ENCODE data around the gene CDH6.

DNA sequence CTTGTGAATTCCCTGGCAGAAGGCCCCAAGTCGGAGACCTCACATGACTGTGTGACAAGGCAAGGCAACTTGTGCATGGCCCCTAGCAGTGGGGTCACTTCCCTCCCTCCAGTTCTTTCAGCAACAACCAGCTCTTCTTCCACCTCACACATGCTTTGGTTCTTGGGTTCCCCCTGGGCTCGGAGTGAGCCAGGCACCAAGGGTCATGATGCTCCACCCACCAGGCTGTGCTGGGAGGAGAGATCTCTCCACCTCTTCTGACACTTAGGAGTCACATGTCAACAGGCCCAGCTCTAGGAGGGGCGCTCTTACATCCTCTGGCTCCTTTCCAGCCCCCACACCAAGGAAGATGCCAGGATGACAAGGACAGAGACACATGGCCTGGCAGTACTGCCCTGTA lies 56.7 kb downstream of the CDH6 start:
- TF ChIP-seq, protein P1, sequence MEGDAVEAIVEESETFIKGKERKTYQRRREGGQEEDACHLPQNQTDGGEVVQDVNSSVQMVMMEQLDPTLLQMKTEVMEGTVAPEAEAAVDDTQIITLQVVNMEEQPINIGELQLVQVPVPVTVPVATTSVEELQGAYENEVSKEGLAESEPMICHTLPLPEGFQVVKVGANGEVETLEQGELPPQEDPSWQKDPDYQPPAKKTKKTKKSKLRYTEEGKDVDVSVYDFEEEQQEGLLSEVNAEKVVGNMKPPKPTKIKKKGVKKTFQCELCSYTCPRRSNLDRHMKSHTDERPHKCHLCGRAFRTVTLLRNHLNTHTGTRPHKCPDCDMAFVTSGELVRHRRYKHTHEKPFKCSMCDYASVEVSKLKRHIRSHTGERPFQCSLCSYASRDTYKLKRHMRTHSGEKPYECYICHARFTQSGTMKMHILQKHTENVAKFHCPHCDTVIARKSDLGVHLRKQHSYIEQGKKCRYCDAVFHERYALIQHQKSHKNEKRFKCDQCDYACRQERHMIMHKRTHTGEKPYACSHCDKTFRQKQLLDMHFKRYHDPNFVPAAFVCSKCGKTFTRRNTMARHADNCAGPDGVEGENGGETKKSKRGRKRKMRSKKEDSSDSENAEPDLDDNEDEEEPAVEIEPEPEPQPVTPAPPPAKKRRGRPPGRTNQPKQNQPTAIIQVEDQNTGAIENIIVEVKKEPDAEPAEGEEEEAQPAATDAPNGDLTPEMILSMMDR (IDR thresholded peaks at IDR 0.05; ENCODE audit: extremely low read depth in 1 of 2, insufficient read depth in 1 of 2, low read depth in 1 of 2, low read length in 2 of 2) = no peak
- TF ChIP-seq POLR2AphosphoS5 (IDR thresholded peaks at IDR 0.05; ENCODE audit: insufficient read depth, low read depth, low read length) (no peak), EZH2 (IDR thresholded peaks at IDR 0.05; ENCODE audit: borderline replicate concordance, low read depth, low read length, severe bottlenecking) (no peak), POLR2A (IDR thresholded peaks at IDR 0.05; ENCODE audit: low read depth, low read length) (no peak), FOS (IDR thresholded peaks at IDR 0.05; ENCODE audit: borderline replicate concordance, insufficient read depth, low read length) (no peak)
